Epithelial cell of proximal tubule (primary cell): ENCODE results near the gene MEI1. TPM values are rescaled to one million over a fixed set of nuclear protein-coding genes. Genes with fewer than 3 reads are reported as not detected.
"Not testable (repeated sequence)": the region's sequence is repeated elsewhere in the genome, so short reads cannot be mapped to it uniquely, and the experiment has no call there.

Experiments used
- DNase-seq: peaks from one replicate; pipeline ENCODE4 v3.0.0-alpha.2; 2011; ENCODE audit warnings: low read depth
- H3K4me3 ChIP-seq: 2 replicates; pipeline ENCODE4 v1.5.1; 2011; ENCODE audit warnings: low read depth, mild to moderate bottlenecking, low read length
- total RNA-seq: library from RNA; depleted of rRNA; stranded (reverse); fragments of >200 nt; gene quantifications from 2 replicates; pipeline ENCODE4 v1.2.3, GENCODE V29; 2015
- TF ChIP-seq, protein P1 (sequence below): conservative IDR thresholded peaks from 2 replicates; pipeline ENCODE4 v1.5.1; 2012; ENCODE audit warnings: low read depth, mild to moderate bottlenecking, low read length

MEI1 gene
- total RNA-seq, 1 donor from 2014 or later: 0.35 TPM

- H3K4me3 ChIP-seq: peak overlapping the region; percentile 67
- TF ChIP-seq, protein P1, sequence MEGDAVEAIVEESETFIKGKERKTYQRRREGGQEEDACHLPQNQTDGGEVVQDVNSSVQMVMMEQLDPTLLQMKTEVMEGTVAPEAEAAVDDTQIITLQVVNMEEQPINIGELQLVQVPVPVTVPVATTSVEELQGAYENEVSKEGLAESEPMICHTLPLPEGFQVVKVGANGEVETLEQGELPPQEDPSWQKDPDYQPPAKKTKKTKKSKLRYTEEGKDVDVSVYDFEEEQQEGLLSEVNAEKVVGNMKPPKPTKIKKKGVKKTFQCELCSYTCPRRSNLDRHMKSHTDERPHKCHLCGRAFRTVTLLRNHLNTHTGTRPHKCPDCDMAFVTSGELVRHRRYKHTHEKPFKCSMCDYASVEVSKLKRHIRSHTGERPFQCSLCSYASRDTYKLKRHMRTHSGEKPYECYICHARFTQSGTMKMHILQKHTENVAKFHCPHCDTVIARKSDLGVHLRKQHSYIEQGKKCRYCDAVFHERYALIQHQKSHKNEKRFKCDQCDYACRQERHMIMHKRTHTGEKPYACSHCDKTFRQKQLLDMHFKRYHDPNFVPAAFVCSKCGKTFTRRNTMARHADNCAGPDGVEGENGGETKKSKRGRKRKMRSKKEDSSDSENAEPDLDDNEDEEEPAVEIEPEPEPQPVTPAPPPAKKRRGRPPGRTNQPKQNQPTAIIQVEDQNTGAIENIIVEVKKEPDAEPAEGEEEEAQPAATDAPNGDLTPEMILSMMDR: no peak
- DNase-seq: no peak
Observed at GRCh38 chr22:41683052-41683451, 16.3 kb upstream of the MEI1 start.

DNA sequence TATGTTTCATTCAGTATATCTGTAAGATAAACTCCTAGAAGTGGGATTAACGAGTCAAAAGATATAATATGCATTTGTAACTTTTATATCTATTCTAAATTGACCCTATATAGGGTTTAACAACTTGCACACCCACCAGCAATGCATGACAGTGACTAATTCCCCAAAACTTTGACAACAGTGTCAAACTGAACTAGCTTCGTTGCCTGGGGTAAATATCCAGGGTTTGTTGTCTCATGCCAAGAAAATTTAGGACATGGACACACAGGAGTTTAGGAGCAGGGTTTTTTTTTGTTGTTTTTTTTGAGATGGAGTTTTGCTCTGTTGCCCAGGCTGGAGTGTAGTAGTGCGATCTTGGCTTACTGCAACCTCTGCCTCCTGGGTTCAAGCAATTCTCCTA, 15.7 kb upstream of the MEI1 start:
- DNase-seq: no peak
- H3K4me3 ChIP-seq: no peak overlapping the region
- TF ChIP-seq, protein P1: no peak

GRCh38 chr22:41684194-41684593, 15.1 kb upstream of the MEI1 start:
- no peak overlapping the region for H3K4me3 ChIP-seq
- TF ChIP-seq, protein P1: no peak
- DNase-seq: no peak

DNA sequence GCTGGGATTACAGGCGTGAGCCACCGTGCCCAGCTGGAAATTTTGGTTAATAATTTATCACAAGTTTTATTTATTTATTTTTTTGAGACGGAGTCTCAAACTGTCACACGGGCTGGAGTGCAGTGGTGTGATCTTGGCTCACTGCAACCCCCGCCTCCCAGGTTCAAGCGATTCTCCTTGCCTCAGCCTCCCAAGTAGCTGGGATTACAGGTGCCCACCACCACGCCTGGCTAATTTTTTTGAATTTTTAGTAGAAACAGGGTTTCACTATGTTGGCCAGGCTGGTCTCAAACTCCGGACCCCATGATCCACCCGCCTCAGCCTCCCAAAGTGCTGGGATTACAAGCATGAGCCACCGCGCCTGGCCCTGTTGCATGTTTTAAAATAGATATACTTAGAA, 12.4 kb upstream of the MEI1 start:
- peak overlapping the region; percentile 75 for H3K4me3 ChIP-seq
- not testable (repeated sequence) for DNase-seq

- no peak for DNase-seq
Observed at GRCh38 chr22:41687901-41688364, 11.4 kb upstream of the MEI1 start.

DNA sequence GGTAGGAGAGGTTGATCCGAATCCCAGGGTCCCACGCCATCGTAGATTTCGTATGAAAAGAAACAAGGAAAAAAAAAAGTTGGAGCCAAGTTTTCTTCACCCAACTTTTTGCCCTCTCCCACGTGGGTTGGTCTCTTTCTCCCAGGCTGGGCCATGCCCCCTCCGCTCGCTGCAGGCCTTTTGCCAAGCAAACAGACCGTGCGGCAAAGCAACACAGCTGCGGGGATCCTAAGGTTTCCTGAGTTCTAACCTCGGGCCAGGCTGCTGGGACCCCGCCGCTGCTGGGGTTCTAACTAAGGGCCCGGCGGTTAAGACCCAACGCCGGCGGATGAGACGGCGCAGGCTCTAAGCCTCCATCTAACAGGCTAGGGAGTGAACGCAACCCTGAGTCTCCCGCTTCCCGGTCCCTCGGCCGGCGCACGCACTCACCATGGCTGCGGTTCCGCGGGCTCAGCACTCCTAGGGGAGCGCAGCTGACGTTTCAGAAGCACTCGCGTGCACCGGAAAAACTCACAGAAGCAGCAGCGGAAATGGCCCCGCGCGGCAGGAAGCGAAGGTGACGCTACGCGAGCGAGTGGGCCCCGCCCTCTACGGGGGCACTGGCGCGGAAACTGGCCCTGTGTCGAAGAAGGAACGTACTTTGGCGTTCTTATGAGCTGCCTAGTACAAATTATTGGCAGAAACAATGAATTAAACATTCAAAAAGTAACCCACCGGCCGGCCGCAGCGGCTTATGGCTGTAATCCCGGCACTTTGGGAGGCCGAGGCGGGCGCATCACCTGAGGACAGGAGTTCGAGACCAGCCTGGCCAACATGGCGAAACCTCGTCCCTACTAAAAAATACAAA, 10.7 kb upstream of the MEI1 start, which contains the start of gene SNU13:
Gene SNU13 (minus strand): TSS at position 503 of the 847 bp plus-strand sequence. CDS start 71 bp downstream, at position 432.
- DNase-seq: no peak
- H3K4me3 ChIP-seq: peak within 1 kb of the TSS; percentile 75
- TF ChIP-seq, protein P1: no peak

More at GRCh38 chr22:41687901-41688364, 11.4 kb upstream of the MEI1 start:
- H3K4me3 ChIP-seq: peak overlapping the region; percentile 75
- TF ChIP-seq, protein P1: no peak

- TF ChIP-seq, protein P1: no peak
- DNase-seq: no peak
- H3K4me3 ChIP-seq: no peak overlapping the region
Observed at GRCh38 chr22:41690476-41690875, 8.8 kb upstream of the MEI1 start.
